ENCODE data around the gene TMEM17.
A peak's percentile ranks its signal among the peaks of the same experiment; 100 is the strongest.

The TMEM17 gene

DNA sequence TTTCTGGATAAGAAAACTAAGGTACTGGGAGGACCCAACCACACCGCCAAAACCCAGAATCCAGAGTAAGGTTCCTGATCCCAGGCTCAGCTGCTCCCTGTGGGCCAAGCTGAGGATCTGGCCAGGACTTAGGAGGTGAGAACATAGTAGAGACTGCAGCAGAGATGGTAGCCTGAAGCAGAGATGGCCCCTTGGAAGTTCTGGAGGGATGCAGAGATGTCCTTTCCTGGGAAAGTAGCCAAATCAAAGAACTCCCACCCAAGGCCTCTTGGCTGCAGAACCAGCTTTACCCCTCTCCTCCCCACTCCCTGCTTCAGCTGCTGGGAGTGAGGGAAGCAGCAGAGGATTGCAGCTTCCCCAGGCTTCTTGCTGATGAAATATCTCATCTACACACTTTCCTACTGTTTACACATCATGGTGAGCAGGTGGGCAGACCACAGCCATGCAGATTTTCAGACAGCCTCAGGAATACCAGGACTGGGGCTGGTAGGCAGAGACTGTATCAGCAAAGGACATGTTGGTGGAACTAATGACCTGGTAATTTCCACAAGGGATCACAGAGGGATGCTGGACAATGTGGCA lies 32.7 kb downstream of the TMEM17 start:
- TF ChIP-seq ISL1 (CRISPR knock-in tag; IDR thresholded peaks at IDR 0.05) (no peak), ZC3H10 (CRISPR knock-in tag; IDR thresholded peaks at IDR 0.05) (no peak), ESRRG (CRISPR knock-in tag; IDR thresholded peaks at IDR 0.05) (no peak), CSDC2 (CRISPR knock-in tag; IDR thresholded peaks at IDR 0.05) (no peak), ZNF565 (CRISPR knock-in tag; conservative IDR thresholded peaks at IDR 0.05; ENCODE audit: low read depth) (no peak), ZNF70 (CRISPR knock-in tag; IDR thresholded peaks at IDR 0.05) (no peak), SNAI2 (CRISPR knock-in tag; IDR thresholded peaks at IDR 0.05) (no peak), ARNTL (CRISPR knock-in tag; IDR thresholded peaks at IDR 0.05; ENCODE audit: borderline replicate concordance, low read depth) (no peak), RARB (CRISPR knock-in tag; IDR thresholded peaks at IDR 0.05) (no peak), BACH2 (CRISPR knock-in tag; IDR thresholded peaks at IDR 0.05; ENCODE audit: borderline replicate concordance) (no peak), OSR1 (CRISPR knock-in tag; IDR thresholded peaks at IDR 0.05) (no peak), PPARA (CRISPR knock-in tag; IDR thresholded peaks at IDR 0.05; ENCODE audit: borderline replicate concordance) (no peak), ZFP3 (CRISPR knock-in tag; IDR thresholded peaks at IDR 0.05) (no peak), GLIS3 (CRISPR knock-in tag; IDR thresholded peaks at IDR 0.05) (no peak)
- TF ChIP-seq, protein P1, sequence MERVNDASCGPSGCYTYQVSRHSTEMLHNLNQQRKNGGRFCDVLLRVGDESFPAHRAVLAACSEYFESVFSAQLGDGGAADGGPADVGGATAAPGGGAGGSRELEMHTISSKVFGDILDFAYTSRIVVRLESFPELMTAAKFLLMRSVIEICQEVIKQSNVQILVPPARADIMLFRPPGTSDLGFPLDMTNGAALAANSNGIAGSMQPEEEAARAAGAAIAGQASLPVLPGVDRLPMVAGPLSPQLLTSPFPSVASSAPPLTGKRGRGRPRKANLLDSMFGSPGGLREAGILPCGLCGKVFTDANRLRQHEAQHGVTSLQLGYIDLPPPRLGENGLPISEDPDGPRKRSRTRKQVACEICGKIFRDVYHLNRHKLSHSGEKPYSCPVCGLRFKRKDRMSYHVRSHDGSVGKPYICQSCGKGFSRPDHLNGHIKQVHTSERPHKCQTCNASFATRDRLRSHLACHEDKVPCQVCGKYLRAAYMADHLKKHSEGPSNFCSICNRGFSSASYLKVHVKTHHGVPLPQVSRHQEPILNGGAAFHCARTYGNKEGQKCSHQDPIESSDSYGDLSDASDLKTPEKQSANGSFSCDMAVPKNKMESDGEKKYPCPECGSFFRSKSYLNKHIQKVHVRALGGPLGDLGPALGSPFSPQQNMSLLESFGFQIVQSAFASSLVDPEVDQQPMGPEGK (CRISPR knock-in tag; IDR thresholded peaks at IDR 0.05; ENCODE audit: borderline replicate concordance), result no peak
- TF ChIP-seq, protein P2, sequence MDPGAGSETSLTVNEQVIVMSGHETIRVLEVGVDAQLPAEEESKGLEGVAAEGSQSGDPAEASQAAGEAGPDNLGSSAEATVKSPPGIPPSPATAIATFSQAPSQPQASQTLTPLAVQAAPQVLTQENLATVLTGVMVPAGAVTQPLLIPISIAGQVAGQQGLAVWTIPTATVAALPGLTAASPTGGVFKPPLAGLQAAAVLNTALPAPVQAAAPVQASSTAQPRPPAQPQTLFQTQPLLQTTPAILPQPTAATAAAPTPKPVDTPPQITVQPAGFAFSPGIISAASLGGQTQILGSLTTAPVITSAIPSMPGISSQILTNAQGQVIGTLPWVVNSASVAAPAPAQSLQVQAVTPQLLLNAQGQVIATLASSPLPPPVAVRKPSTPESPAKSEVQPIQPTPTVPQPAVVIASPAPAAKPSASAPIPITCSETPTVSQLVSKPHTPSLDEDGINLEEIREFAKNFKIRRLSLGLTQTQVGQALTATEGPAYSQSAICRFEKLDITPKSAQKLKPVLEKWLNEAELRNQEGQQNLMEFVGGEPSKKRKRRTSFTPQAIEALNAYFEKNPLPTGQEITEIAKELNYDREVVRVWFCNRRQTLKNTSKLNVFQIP (CRISPR knock-in tag; IDR thresholded peaks at IDR 0.05; ENCODE audit: borderline replicate concordance, low read depth), result no peak
- TF ChIP-seq, protein P3, sequence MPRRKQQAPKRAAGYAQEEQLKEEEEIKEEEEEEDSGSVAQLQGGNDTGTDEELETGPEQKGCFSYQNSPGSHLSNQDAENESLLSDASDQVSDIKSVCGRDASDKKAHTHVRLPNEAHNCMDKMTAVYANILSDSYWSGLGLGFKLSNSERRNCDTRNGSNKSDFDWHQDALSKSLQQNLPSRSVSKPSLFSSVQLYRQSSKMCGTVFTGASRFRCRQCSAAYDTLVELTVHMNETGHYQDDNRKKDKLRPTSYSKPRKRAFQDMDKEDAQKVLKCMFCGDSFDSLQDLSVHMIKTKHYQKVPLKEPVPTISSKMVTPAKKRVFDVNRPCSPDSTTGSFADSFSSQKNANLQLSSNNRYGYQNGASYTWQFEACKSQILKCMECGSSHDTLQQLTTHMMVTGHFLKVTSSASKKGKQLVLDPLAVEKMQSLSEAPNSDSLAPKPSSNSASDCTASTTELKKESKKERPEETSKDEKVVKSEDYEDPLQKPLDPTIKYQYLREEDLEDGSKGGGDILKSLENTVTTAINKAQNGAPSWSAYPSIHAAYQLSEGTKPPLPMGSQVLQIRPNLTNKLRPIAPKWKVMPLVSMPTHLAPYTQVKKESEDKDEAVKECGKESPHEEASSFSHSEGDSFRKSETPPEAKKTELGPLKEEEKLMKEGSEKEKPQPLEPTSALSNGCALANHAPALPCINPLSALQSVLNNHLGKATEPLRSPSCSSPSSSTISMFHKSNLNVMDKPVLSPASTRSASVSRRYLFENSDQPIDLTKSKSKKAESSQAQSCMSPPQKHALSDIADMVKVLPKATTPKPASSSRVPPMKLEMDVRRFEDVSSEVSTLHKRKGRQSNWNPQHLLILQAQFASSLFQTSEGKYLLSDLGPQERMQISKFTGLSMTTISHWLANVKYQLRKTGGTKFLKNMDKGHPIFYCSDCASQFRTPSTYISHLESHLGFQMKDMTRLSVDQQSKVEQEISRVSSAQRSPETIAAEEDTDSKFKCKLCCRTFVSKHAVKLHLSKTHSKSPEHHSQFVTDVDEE (CRISPR knock-in tag; IDR thresholded peaks at IDR 0.05), result no peak
- no peak for ATAC-seq

DNA sequence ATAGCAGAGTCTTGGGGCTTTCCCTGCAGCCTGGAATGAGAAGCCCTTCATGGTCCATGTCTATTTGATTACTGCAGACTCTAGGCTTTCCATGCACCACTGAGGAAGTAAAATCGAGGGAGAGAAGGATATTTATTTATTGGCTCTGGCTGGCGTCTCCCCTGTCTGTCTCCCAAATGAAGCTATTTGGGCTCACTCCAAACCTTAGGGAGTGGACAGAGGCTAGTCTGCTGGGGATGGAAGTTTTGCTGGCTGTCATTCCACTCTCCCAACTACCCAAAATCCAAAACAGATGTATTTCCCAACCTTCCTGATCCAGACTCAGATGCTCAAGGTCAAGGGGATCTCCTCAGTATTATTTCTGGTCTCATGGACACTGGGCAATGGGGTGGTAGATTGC lies 33.7 kb downstream of the TMEM17 start:
- ATAC-seq, result peak; percentile 31
- TF ChIP-seq ISL1 (CRISPR knock-in tag; IDR thresholded peaks at IDR 0.05), result no peak
- no peak for TF ChIP-seq ESRRG (CRISPR knock-in tag; IDR thresholded peaks at IDR 0.05)
- TF ChIP-seq, protein P1 (CRISPR knock-in tag; IDR thresholded peaks at IDR 0.05; ENCODE audit: borderline replicate concordance), result no peak
- TF ChIP-seq ZFP30 (CRISPR knock-in tag; IDR thresholded peaks at IDR 0.05), result no peak
- TF ChIP-seq, protein P4, sequence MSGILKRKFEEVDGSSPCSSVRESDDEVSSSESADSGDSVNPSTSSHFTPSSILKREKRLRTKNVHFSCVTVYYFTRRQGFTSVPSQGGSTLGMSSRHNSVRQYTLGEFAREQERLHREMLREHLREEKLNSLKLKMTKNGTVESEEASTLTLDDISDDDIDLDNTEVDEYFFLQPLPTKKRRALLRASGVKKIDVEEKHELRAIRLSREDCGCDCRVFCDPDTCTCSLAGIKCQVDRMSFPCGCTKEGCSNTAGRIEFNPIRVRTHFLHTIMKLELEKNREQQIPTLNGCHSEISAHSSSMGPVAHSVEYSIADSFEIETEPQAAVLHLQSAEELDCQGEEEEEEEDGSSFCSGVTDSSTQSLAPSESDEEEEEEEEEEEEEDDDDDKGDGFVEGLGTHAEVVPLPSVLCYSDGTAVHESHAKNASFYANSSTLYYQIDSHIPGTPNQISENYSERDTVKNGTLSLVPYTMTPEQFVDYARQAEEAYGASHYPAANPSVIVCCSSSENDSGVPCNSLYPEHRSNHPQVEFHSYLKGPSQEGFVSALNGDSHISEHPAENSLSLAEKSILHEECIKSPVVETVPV (CRISPR knock-in tag; IDR thresholded peaks at IDR 0.05), result no peak
- no peak for TF ChIP-seq ZFP3 (CRISPR knock-in tag; IDR thresholded peaks at IDR 0.05)
- no peak for TF ChIP-seq PPARA (CRISPR knock-in tag; IDR thresholded peaks at IDR 0.05; ENCODE audit: borderline replicate concordance)
- TF ChIP-seq, protein P3 (CRISPR knock-in tag; IDR thresholded peaks at IDR 0.05), result no peak
- TF ChIP-seq BACH2 (CRISPR knock-in tag; IDR thresholded peaks at IDR 0.05; ENCODE audit: borderline replicate concordance), result no peak
- TF ChIP-seq SNAI2 (CRISPR knock-in tag; IDR thresholded peaks at IDR 0.05), result no peak
- no peak for TF ChIP-seq OSR1 (CRISPR knock-in tag; IDR thresholded peaks at IDR 0.05)
- no peak for TF ChIP-seq CSDC2 (CRISPR knock-in tag; IDR thresholded peaks at IDR 0.05)
- no peak for TF ChIP-seq ZC3H10 (CRISPR knock-in tag; IDR thresholded peaks at IDR 0.05)
- no peak for TF ChIP-seq ZNF70 (CRISPR knock-in tag; IDR thresholded peaks at IDR 0.05)
- TF ChIP-seq, protein P5, sequence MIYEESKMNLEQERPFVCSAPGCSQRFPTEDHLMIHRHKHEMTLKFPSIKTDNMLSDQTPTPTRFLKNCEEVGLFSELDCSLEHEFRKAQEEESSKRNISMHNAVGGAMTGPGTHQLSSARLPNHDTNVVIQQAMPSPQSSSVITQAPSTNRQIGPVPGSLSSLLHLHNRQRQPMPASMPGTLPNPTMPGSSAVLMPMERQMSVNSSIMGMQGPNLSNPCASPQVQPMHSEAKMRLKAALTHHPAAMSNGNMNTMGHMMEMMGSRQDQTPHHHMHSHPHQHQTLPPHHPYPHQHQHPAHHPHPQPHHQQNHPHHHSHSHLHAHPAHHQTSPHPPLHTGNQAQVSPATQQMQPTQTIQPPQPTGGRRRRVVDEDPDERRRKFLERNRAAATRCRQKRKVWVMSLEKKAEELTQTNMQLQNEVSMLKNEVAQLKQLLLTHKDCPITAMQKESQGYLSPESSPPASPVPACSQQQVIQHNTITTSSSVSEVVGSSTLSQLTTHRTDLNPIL (CRISPR knock-in tag; IDR thresholded peaks at IDR 0.05; ENCODE audit: low read depth), result no peak
- TF ChIP-seq TOX (CRISPR knock-in tag; IDR thresholded peaks at IDR 0.05; ENCODE audit: borderline replicate concordance), result no peak
- no peak for TF ChIP-seq ZNF565 (CRISPR knock-in tag; conservative IDR thresholded peaks at IDR 0.05; ENCODE audit: low read depth)
- TF ChIP-seq, protein P2 (CRISPR knock-in tag; IDR thresholded peaks at IDR 0.05; ENCODE audit: borderline replicate concordance, low read depth), result no peak
- TF ChIP-seq ZNF8 (CRISPR knock-in tag; IDR thresholded peaks at IDR 0.05), result no peak
- TF ChIP-seq GLIS3 (CRISPR knock-in tag; IDR thresholded peaks at IDR 0.05), result no peak
